Activated naive CD4-positive, alpha-beta T cell treated with Interleukin-2 at 50 U/mL for 16 hours (primary cell): ENCODE data around the gene INTS1.

Experiments
- DNase-seq: peaks from one replicate; pipeline ENCODE4 v3.0.0-alpha.2; 2020

Gene INTS1

DNA sequence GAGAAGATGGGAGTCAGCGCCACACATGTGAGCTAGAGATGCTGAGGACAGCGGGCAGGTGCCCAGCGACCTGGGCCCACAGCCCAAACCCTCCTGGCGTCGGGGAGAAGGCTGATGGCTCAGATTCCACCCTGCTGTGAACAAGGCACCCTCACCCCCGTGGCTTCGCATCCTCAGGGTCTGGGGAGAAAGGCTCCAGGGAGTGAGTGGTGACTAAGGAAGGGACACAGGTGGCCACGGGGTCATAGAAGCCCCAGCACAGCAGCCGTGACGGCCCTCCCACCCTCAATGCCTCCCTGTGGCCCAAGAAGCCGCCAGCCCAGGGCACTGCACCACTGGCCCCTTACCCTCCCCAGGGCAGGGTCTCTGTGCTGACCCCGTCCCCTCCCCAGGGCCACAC is 19.6 kb downstream of the INTS1 start:
- no peak for DNase-seq

DNA sequence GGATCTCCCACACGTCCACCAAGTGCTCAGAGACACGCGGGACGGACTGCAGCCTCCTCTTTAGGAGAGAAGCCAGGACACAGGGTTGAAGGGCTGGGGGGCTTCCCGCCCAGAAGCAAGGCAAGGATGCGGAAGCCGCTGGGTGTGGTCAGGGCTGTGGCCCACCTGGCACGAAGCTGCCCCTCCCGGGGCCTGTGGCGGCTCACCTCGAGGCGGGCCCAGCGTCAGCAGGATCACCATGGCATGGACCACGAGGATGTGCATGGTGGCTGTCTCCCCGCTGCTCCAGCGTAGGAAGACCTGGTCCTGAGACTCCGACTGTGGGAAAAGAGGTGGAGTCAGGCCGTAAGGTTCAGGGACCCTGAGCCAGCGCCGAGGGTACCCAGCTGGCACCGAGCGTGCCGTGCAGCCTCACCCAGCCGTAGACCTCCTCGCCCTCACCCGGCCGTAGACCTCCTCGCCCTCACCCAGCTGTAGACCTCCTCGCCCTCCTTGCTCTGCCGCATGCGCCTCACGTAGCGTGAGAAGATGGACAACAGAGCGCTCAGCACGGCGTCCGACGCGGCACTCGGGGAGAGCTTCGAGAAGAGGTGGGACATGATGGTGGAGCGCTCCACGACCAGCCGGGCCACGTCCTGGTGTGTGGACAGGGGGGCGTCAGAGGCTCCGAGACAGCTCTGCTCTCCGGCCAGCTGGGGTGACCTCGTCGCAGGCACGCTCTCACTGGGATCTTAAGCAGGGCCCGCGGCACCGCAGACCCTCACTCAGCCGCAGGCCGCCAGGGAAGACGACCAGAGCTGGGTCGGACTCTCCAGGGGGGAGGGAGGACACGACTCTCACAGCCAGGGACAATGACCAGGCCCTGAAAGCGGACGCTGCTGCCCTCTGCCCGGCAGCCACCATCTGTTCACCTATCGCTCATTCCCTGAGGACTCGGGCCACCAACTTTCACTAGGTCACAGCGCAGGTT is 20.4 kb downstream of the INTS1 start:
- no peak for DNase-seq

DNA sequence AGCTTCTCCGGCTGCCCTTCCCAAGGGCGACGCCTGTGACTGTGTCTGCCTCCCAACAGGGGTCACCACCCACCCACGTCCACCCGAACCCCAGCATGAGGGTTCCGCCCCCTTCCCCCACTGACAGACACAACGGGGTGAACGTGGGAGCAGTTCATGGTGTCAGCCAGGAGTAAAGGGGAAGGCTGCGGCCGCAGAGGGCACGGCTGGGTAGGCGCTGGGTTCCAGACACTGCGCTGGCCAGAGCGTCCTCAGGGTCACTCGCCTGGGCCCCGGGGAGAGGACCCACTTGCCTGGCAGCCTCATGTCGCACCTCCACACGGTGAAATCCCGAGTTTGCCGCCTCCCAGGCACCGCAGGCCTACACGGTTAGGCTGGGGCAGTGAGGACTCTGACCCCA is 21.1 kb downstream of the INTS1 start:
- DNase-seq = no peak

DNA sequence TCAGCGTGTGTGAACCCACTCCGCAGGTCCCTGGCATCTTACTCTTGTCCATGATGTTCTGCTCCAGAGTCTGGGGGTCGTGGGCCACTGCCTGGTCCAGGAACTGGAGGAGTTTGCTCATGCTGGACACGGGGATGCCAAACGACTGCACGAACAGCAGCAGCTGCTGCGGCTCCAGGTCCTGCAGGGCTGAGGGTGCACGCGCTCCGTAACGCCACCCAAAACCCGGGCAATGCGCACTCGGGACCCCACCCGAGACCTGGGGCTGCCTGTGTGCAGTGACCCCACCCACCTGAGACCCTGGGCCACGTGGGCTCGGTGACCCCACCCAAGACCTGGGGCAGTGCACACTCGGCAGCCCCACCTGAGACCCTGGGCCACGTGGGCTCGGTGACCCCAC is 22.9 kb downstream of the INTS1 start:
- DNase-seq = no peak

GRCh38 chr7:1480670-1481069 is 23.5 kb downstream of the INTS1 start:
- no peak for DNase-seq

GRCh38 chr7:1479287-1479686 is 24.9 kb downstream of the INTS1 start:
- DNase-seq = no peak

GRCh38 chr7:1478480-1478879 is 25.7 kb downstream of the INTS1 start:
- DNase-seq = no peak

- no peak for DNase-seq
Observed at GRCh38 chr7:1476859-1477258, 27.3 kb downstream of the INTS1 start.

DNA sequence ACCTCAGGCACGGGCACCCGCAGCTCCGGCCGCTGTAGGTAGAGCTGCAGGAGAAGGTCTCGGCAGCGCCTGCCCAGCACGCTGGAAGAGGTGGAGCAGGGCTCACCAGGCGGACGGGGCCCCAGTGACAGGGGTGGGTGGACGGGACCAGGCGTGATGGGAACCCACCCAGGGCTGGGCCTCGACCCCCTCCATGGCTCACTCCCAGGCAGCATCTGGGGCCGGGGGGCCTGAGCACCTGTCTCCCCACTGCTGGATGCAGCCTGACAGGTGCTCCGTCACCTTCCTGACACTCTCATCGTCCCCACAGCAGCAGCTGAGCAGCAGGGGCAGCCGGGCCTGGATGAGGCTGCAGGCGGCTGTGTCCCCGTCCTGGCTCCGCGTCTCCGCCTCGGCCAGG is 28.2 kb downstream of the INTS1 start:
- DNase-seq = no peak

- no peak for DNase-seq
Observed at GRCh38 chr7:1475393-1475792, 28.8 kb downstream of the INTS1 start.

- no peak for DNase-seq
Observed at GRCh38 chr7:1474736-1475135, 29.5 kb downstream of the INTS1 start.

DNA sequence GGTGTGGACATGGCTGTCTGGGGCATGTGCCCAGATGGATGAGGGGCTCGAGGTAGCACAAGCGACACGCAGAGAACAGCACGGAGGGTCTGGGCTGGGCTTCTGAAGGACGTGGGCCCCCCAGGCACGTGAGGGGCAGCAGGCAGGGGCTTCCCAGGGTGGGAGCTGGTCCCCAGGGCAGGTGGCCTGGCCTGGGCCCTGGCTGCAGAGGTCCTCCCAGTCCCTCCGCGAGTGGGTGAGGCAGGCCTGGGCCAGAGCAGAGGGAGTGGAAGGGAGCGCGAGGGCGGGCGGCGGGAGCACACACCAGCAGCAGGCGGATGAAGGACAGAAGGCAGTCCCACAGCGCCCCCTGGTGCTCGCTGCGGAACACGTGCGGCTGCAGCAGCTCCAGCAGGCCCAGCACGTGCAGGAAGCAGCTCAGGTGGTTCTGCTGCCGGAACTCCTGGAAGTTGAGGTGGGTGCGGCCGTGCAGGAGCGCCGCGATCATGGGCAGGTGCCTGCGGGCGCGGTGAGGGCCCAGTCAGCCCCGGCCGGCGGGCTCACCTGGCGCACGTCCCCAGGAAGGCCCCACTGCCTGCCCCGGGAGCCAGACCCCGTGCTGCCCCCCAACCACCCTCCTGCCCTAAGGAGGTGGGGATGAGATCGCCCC is 30.2 kb downstream of the INTS1 start:
- DNase-seq = peak; percentile 86

DNA sequence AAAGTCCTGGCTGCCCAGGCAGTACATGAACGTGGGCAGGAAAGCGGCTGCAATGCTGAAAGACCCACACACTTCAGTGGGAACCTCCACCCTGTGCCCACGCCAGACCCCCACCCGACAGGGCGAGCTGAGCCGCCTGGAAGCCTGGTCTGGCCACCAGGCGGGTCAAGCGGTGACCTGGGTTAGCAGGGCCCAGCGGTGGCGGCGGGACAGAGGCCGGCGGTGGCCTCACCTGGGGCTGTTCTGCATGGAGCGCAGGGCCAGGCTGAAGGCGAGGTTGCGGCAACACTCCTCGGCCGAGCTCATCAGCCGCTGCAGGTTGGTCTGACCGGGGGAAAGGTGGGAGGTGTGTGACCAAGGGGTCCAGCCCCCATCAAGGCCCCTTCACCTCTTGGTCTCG is 33.3 kb downstream of the INTS1 start:
- DNase-seq = no peak

DNA sequence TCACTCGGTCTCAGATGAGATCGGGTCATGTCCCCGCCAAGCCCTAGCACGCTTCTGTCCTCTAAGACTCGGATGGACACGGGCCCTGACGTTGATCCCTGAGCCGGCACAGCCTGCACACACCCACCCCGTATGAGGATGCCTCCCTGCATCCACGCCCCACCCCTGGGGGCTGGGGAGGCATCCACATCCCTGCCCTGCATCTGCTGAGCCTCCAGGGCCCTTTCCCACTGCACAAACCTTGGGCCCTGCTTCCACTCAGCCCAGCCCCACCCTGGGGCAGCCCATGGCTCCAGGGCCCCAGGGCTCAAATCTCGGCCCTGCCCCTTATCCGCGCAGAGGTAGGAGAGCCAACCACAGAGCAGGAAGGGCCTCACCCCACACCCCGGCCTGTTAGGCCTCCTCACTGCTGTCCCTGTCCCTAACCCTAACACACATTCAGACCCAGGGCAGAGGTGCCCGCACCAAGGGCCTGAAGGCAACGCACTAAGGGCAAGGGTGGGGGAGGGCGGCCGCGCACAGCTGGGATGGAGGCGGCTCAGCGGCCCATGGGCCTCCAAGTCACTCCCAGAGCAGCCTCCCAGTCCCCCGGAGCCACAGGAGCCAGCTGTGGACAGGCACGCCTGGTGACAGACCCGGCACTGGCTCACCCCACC is 35.4 kb downstream of the INTS1 start:
- DNase-seq = no peak

GRCh38 chr7:1468203-1468602 is 36.0 kb downstream of the INTS1 start:
- DNase-seq = no peak

- DNase-seq = no peak
Observed at GRCh38 chr7:1466524-1467271, 37.5 kb downstream of the INTS1 start.

DNA sequence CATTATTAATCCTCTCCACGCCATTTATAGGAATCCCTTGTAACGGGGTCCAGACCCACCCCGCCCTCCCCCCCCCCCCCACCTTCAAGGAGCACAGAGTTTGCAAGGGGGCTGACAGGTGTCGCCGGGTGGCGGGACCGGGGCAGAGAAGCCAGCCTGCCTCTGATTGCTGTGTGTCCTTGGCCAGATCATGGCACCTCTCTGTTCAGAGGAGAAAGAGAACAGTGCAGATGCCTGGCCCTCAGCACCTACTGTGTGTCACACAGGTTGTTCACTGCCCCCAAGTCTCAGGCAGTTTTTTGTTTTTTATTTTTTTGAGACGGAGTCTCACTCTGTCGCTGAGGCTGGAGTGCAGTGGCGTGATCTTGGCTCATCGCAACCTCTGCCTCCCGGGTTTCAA is 39.5 kb downstream of the INTS1 start:
- no peak for DNase-seq

- no peak for DNase-seq
Observed at GRCh38 chr7:1463676-1464223, 40.4 kb downstream of the INTS1 start.

GRCh38 chr7:1461646-1462375 is 42.4 kb downstream of the INTS1 start:
- no peak for DNase-seq

GRCh38 chr7:1460821-1461645 is 43.2 kb downstream of the INTS1 start:
- DNase-seq = no peak
